GM12878 (cell line): ENCODE results near the gene AMH. TPM values are rescaled to one million over a fixed set of nuclear protein-coding genes. Genes with fewer than 3 reads are reported as not detected.
A peak's percentile ranks its signal among the peaks of the same experiment; 100 is the strongest.

Experiments
- ATAC-seq: fragments of 200-7000 bp; cut with Tn5 transposase; 3 replicates; pipeline ENCODE4 v1.9.1; 2020; ENCODE audit warnings: mild to moderate bottlenecking, moderate library complexity
- BruUV-seq: library from RNA; stranded (reverse); fragments of 400-500 nt; replicated peaks from 2 replicates; lab custom pipeline; 2021; lab: Mats Ljungman, UMichigan
- CTCF ChIA-PET: fragments of 300-600 bp; sonication (Branson Sonifier 250); formaldehyde crosslinking; extraction: SDS; loops from one replicate; lab custom pipeline; 2021; ENCODE audit warnings: inconsistent platforms; lab: Yijun Ruan, JAX
- POLR2A ChIA-PET: fragments of 350-600 bp; formaldehyde crosslinking; extraction: SDS; loops from one replicate; lab custom pipeline; 2021; ENCODE audit warnings: inconsistent platforms; lab: Charles Lee
- RAD21 ChIA-PET: fragments of 300-600 bp; sonication (Branson Sonifier 250); formaldehyde crosslinking; loops from one replicate; lab custom pipeline; 2023; ENCODE audit warnings: antibody characterized with exemption; ENCODE audit not compliant: unreplicated experiment; lab: Charles Lee
- SMC1A ChIA-PET: fragments of 300-600 bp; sonication (Branson Sonifier 250); formaldehyde crosslinking; loops from one replicate; lab custom pipeline; 2023; ENCODE audit not compliant: unreplicated experiment, uncharacterized antibody; lab: Charles Lee
- DNase-seq: peaks from one replicate; pipeline ENCODE4 v3.0.0-alpha.2; 2011; ENCODE audit warnings: low read depth, low spot score
- FAIRE-seq: peaks from 3 replicates; lab custom pipeline; 2011; peaks lifted over from hg19 to GRCh38; lab: Jason Lieb, UNC
- H2AFZ ChIP-seq: 2 replicates; pipeline ENCODE4 v1.6.0; 2011; ENCODE audit warnings: low read depth, low read length, control low read depth; ENCODE audit not compliant: control insufficient read depth
- H3K27ac ChIP-seq: 2 replicates; pipeline ENCODE4 v1.5.1; 2011; ENCODE audit warnings: control low read depth; ENCODE audit not compliant: control insufficient read depth, insufficient read depth
- H3K27me3 ChIP-seq, 2 experiments: replicated peaks in 1 of 2; 2 replicates each; pipeline versions ENCODE4 v1.6.0 to v1.6.1; 2011; ENCODE audit warnings: low read length in 1 of 2; ENCODE audit not compliant: control insufficient read depth in 2 of 2, insufficient read depth in 2 of 2
- H3K36me3 ChIP-seq, 2 experiments: 2 replicates each; pipeline ENCODE4 v1.5.1; 2011; ENCODE audit warnings: low read length in 1 of 2; ENCODE audit not compliant: control insufficient read depth in 2 of 2, insufficient read depth in 2 of 2
- H3K4me1 ChIP-seq: 2 replicates; pipeline ENCODE4 v1.6.1; 2011; ENCODE audit warnings: mild to moderate bottlenecking, low read length, moderate library complexity, mixed read lengths; ENCODE audit not compliant: control insufficient read depth, insufficient read depth
- H3K4me2 ChIP-seq: 2 replicates; pipeline ENCODE4 v1.6.0; 2011; ENCODE audit warnings: control low read depth; ENCODE audit not compliant: control insufficient read depth, insufficient read depth
- H3K4me3 ChIP-seq: fragments of 200-600 bp; sonication (generic); 2 replicates; pipeline ENCODE4 v1.5.1; 2016
- H3K79me2 ChIP-seq: 2 replicates; pipeline ENCODE4 v1.6.0; 2011; ENCODE audit warnings: low read length; ENCODE audit not compliant: control insufficient read depth, insufficient read depth
- H3K9ac ChIP-seq: 2 replicates; pipeline ENCODE4 v1.8.0; 2011; ENCODE audit warnings: low read length, control low read depth, mixed read lengths; ENCODE audit not compliant: control insufficient read depth, insufficient read depth
- H3K9me3 ChIP-seq: replicated peaks from 3 replicates; pipeline ENCODE4 v1.5.1; 2011; ENCODE audit warnings: mild to moderate bottlenecking, low read length; ENCODE audit not compliant: control insufficient read depth, insufficient read depth
- H4K20me1 ChIP-seq: 2 replicates; pipeline ENCODE4 v1.6.0; 2011; ENCODE audit not compliant: control insufficient read depth, insufficient read depth
- BHLHE40 ChIP-seq, 2 experiments: fragments of 450-650 bp in 1 of 2; IDR thresholded peaks; 2 replicates each; pipeline ENCODE4 v1.6.1; 2011 to 2017; ENCODE audit warnings: low read depth in 2 of 2, borderline replicate concordance in 1 of 2, improper control_type of control experiment in 1 of 2, low read length in 1 of 2, mild to moderate bottlenecking in 1 of 2
- CBFB ChIP-seq: IDR thresholded peaks from 2 replicates; pipeline ENCODE4 v1.6.1; 2016; ENCODE audit warnings: antibody characterized with exemption, low read depth
- PML ChIP-seq: IDR thresholded peaks from 2 replicates; pipeline ENCODE4 v1.6.1; 2012; ENCODE audit warnings: low read length, inconsistent platforms
- POLR2A ChIP-seq: IDR thresholded peaks from 2 replicates; pipeline ENCODE4 v1.6.1; 2011; ENCODE audit warnings: low read depth, mild to moderate bottlenecking, low read length
- POLR2AphosphoS2 ChIP-seq: IDR thresholded peaks from 2 replicates; pipeline ENCODE4 v1.6.1; 2011; ENCODE audit warnings: low read depth, mild to moderate bottlenecking, low read length, improper control_type of control experiment, moderate library complexity
- WGBS: methylation state at CpG from one replicate; pipeline ENCODE4 v1.1.6; 2016; ENCODE audit warnings: low lambda C conversion rate; ENCODE audit not compliant: insufficient replicate concordance, insufficient coverage; ENCODE audit errors: missing lambda C conversion rate; 5-methylcytosine and 5-hydroxymethylcytosine counted together
- in situ Hi-C: fragments of 300-500 bp; cut with MboI; formaldehyde crosslinking; loops from 9 replicates; pipeline ENCODE4 v1.14.3; 2018; ENCODE audit warnings: mixed read lengths
- intact Hi-C: fragments of 100-400 bp; cut with micrococcal nuclease; formaldehyde crosslinking; loops from one replicate; pipeline ENCODE4 v1.14.2; 2022; ENCODE audit not compliant: unreplicated experiment
- polyA plus RNA-seq, 11 experiments: library from polyadenylated mRNA; depleted of rRNA in 4 of 11; unstranded in 6 of 11; stranded (reverse) in 5 of 11; fragments of >200 nt; fragmentation: Nextera tagmentation in 4 of 11; fragmentation: Illumina TruSeq in 1 of 11; extraction: Ambion mirVana in 4 of 11; extraction: Trizol in 1 of 11; gene quantifications; 1 replicate in 1 of 11; 2 replicates in 10 of 11; pipeline versions ENCODE4 v1.2.1 to v1.2.3, GENCODE V29; 2011 to 2016; ENCODE audit warnings: inconsistent platforms in 2 of 11, missing spikeins in 2 of 11, low read depth in 1 of 11
- total RNA-seq, 4 experiments: library from RNA; depleted of rRNA in 3 of 4; stranded (reverse); fragments of >200 nt in 3 of 4; fragmentation: Illumina TruSeq in 1 of 4; extraction: Trizol in 1 of 4; gene quantifications; 2 replicates each; pipeline versions ENCODE4 v1.2.1 to v1.2.3, GENCODE V29; 2013 to 2021
- TF ChIP-seq, protein P1 (sequence below): fragments of 450-650 bp; IDR thresholded peaks from 2 replicates; pipeline ENCODE4 v1.6.1; 2017; ENCODE audit warnings: mild to moderate bottlenecking

Gene AMH
- total and polyA plus RNA-seq, 10 of the 15 experiments (the other 5 are each of a cell fraction or from before 2014, with no cell fraction given), result 0.17 to 3.5 (median 0.81) TPM; not detected in 4

DNA sequence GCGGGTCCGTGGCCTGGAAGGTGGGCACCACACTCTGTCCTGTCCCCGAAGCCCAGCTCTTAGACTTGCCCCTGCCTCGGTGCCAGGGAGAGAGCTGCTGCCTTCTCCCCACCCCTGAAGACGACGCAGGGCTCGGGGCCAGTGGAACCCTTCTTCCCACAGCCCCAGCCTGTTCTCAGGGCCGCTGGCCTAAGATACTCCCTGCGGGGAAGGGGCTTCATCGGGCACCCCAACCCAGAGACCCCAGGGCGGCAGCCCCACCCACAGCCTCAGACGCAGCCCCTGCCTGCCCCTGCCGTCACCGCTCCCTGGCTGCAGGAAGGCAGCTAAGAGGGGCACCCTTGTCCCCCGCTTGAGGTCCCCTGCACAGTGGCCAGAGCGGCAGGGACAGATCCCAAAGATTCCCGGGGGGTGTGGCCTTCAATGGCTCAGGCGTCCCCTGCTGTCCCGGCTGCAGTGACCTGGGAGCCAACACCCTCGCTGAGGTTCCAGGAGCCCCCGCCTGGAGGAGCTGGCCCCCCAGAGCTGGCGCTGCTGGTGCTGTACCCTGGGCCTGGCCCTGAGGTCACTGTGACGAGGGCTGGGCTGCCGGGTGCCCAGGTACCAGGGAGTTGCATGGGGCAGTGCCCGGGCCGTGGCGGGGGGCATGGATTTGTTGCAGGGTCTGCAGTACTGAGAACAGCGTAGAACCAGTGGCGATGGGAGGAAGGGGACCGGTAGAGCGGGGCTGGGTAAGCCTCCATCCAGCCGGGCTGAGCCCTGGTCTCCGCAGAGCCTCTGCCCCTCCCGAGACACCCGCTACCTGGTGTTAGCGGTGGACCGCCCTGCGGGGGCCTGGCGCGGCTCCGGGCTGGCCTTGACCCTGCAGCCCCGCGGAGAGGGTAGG, 1.0 kb downstream of the AMH start:
- Histone ChIP-seq H3K9ac (no peak overlapping the region), H3K4me3 (no peak overlapping the region), H3K4me1 (no peaks in the 10 kb centered on the region; the same call in 1 of the 2 replicates), H3K27me3 (peaks cover 14 to 19% of the 10 kb centered on the region in 2 experiments; a peak in 3 of 4 replicates), H3K79me2 (no peaks in the 10 kb centered on the region), H2AFZ (no peak overlapping the region), H3K36me3 (peaks cover 0 to 32% of the 10 kb centered on the region in 2 experiments; a peak in 2 of 4 replicates), H3K4me2 (no peak overlapping the region), H3K9me3 (no peaks in the 10 kb centered on the region; the same call in 2 of the 3 replicates), H4K20me1 (no peaks in the 10 kb centered on the region; the same call in 1 of the 2 replicates), H3K27ac (no peak overlapping the region)
- ATAC-seq (peak; percentile 10), DNase-seq (no peak), FAIRE-seq (no peak)
- ChIA-PET RAD21 (interaction anchor here (1.3 kb wide), 1 partner anchor 14 kb away, joined by 4 read pairs; no protein-coding TSS in a partner anchor), POLR2A (no interaction called here), CTCF (interaction anchor here (0.8 kb wide), 1 partner anchor 10 kb away, joined by 3 read pairs; no protein-coding TSS in a partner anchor), SMC1A (no interaction called here)
- intact Hi-C loops, result no loop called here
- WGBS, result 46% methylated on average over 42 of the region's 43 CpGs
- no TSS peak for BruUV-seq
- in situ Hi-C loops, result no loop called here
- peak; percentile 8; the same call in 1 of the 2 replicates for TF ChIP-seq POLR2AphosphoS2
- no peak for TF ChIP-seq CBFB
- TF ChIP-seq PML, result peak; percentile 44; the same call in 1 of the 2 replicates
- TF ChIP-seq BHLHE40 (IDR thresholded peaks at IDR 0.05; ENCODE audit: borderline replicate concordance in 1 of 2, low read depth in 2 of 2, low read length in 1 of 2), result no peak
- TF ChIP-seq POLR2A, result peak; percentile 33
- TF ChIP-seq, protein P1, sequence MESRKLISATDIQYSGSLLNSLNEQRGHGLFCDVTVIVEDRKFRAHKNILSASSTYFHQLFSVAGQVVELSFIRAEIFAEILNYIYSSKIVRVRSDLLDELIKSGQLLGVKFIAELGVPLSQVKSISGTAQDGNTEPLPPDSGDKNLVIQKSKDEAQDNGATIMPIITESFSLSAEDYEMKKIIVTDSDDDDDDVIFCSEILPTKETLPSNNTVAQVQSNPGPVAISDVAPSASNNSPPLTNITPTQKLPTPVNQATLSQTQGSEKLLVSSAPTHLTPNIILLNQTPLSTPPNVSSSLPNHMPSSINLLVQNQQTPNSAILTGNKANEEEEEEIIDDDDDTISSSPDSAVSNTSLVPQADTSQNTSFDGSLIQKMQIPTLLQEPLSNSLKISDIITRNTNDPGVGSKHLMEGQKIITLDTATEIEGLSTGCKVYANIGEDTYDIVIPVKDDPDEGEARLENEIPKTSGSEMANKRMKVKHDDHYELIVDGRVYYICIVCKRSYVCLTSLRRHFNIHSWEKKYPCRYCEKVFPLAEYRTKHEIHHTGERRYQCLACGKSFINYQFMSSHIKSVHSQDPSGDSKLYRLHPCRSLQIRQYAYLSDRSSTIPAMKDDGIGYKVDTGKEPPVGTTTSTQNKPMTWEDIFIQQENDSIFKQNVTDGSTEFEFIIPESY, result 0 out of 2 replicates have a peak, but pooled peaks have one; percentile 16
- TF ChIP-seq, all 136 proteins: peak for 4
